ENCODE results near the gene PDE6H.
A peak's percentile ranks its signal among the peaks of the same experiment; 100 is the strongest.

PDE6H gene

GRCh38 chr12:14976658-14977057 is 3.8 kb downstream of the PDE6H start:
- no peak for DNase-seq

DNA sequence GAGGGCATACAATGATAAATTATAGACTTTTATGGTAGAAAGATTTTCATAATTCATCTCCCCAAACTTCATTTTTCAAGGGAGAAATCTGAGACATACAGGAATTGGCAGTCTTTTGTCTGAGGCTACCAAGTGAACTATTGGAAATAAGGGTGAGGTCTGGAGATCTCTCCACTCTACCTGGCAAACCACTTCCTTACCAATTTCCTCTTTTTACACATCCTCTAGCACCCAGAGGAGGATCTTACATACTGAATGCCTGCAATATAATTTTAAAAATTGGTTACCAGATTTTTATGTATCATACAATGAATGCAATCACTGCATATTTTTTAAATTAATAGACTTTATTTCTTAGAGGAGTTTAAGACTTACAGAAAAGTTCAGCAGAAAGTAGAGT is 6.6 kb downstream of the PDE6H start:
- DNase-seq: no peak

- no peak for DNase-seq
Measured at GRCh38 chr12:14981049-14981448, 8.2 kb downstream of the PDE6H start.

DNA sequence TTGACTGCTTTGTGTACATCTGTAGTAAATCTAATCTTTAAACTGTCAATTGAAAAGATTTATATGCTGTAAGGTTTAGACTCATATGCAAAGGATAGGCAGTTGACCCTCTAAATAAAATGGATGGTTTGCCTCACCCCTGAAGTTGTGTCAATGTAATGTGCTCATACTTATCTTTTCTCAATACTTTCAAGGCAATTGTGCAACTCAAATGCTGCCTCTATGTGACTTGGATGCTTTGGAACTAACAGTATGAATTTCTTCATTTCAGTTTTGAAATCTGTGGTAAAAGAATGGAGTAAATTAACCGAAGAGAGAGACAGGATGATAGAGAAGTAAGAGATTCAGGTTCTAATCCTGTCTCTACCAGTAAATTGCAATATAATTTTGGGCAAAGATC is 9.7 kb downstream of the PDE6H start:
- no peak for DNase-seq

- DNase-seq: no peak
Measured at GRCh38 chr12:14982991-14983390, 10.1 kb downstream of the PDE6H start.

DNA sequence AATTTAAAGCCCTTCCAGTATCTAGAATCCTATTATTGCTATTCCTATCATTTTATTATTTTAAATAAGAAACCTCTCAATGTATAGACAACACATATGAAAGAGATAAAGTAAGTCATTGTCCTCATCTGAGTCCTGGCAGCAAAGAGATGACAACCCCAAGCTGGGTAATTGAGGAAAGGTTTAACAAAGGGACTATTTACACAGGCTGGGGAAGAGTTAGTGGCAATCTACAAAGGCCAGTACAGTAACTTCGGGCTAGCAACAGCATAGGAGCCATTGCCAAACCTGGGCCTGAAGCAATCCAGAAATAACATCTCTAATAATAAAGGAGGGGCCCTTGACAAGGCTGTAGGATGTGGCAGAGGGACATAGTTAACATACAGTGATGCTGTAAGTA is 11.2 kb downstream of the PDE6H start:
- no peak for DNase-seq

DNA sequence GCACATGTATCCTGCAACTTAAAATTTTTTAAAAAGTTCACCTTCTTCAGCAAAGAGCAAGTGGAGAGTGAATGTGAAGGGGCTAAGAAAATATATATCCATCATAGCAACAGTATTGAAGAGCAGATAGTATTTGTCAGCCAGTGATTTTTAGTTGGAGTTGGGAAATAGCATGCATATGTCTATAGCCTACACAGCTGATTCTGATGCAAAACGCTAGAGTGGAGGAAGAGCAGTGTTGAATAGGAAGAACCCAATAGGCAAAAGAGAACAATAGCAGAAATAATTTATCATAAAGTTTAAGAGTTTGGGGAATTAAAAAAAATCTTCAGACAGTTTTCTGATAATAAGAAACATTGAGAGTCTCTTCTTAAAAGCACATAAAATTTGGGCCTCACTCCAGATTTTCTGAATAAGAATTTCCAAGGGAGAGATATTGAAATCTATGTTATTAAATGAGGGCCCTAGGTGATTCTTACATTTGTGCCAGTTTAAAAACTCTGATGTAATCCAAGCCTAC is 12.0 kb downstream of the PDE6H start:
- DNase-seq: no peak

GRCh38 chr12:14986449-14986848 is 13.6 kb downstream of the PDE6H start:
- DNase-seq: no peak

DNA sequence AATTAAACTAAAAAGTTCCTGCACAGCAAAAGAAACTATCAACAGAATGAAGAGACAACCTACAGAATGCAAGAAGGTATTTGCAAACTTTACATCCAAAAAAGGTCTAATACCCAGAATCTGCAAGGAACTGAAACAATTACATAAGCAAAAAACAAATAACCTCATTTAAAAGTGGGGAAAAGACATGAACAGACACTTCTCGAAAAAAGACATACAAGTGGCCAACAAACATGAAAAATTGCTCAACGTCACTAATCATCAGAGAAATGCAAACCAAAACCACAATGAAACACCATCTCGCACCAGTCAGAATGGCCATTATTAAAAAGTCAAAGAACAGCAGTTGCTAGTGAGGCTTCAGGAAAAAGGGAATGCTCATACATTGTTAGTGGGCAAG is 15.2 kb downstream of the PDE6H start:
- no peak for DNase-seq

DNA sequence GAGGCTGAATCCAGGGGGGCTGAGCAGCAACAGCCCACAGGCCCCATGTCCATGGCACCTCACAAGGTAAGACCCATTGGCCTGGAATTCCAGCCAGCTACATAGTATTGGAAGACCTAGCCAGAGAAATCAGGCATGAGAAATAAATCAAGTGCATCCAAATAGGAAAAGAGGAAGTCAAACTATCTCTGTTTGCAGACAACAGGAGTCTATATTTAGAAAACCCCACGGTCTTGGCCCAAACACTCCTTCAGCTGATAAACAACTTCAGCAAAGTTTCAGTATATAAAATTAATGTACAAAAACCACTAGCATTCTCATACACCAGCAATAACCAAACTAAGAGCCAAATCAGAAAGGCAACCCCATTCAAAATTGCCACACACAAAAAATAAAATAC is 16.9 kb downstream of the PDE6H start:
- DNase-seq: no peak

- DNase-seq: no peak
Measured at GRCh38 chr12:14991069-14991468, 18.2 kb downstream of the PDE6H start.

- DNase-seq: no peak
Measured at GRCh38 chr12:14992673-14993072, 19.8 kb downstream of the PDE6H start.

GRCh38 chr12:14993117-14993516 is 20.3 kb downstream of the PDE6H start:
- no peak for DNase-seq

GRCh38 chr12:14993537-14994266 is 20.9 kb downstream of the PDE6H start:
- DNase-seq: no peak

DNA sequence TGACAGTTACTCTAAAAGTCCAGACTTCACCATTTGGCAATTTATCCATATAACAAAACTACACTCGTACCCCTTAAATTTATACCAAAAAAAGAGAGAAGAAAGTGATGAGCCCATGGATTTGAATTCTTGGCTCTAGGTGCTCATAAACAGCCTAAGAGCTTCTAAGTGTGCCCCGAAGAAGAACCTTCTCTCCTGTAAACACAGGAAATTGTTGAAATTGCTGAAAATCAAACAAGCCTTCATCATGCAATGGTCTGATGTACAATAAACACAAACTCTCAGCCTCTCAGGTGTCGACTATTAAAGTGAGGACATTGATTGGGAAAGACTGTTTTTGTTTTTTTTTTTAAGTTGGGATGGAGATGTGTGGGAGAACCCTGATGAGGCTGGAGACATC is 21.8 kb downstream of the PDE6H start:
- no peak for DNase-seq

DNA sequence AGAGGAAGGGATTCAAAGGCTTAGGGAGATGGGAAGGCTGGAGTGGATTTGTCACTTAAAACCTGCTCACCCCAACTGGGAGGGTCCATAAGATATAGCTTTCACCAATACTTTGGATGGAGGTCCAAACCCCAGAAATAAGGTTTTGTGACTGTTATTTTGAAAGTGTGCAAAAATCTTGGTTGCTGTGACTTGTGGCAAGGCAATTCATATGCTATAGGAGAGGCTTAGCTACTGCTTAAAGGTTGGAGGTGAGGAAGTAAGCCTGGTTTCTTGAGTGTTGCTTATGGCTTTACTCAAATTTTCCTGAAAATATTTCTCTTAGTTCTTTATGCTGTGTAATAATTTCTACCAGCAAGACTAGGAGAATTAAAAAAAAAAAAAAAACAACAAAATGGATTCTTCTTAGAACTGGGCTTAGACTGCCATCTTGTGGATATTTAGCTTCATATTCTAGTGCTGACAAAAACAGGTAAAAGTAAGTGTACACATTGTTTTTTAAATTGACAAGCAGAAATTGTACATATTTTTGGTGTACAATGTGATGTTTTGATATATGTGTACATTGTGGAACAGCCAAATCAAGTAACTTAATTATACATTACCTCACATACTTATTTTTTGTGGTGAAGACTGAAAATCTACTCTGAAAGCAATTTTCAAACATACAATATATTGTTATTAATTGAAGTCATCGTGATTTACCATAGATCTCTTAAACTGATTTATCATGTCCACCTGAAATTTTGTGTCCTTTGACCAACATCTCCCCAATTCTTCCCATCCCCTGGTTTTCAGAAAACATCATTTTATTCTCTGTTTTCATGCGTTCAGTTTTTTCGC is 23.0 kb downstream of the PDE6H start:
- DNase-seq: peak; percentile 41

DNA sequence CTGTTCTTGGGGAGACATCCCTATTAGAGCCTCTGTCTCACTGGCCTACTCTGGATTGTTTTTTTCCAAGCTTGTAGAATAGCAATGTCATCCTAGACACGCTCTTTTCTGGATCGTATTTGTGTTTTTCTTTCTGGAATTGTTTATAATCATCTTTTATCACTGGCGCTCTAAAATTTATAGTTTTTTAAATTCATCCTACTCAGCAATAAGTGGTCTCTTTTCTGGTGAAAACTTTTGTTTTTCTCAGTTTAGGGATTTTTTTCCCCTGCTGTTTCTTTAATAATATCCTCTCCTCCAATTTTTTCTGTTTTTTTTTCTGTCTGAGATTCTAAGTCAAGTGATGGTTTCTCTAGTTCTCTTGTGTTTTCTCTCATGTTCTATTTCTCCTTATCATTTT is 25.2 kb downstream of the PDE6H start:
- DNase-seq: no peak

DNA sequence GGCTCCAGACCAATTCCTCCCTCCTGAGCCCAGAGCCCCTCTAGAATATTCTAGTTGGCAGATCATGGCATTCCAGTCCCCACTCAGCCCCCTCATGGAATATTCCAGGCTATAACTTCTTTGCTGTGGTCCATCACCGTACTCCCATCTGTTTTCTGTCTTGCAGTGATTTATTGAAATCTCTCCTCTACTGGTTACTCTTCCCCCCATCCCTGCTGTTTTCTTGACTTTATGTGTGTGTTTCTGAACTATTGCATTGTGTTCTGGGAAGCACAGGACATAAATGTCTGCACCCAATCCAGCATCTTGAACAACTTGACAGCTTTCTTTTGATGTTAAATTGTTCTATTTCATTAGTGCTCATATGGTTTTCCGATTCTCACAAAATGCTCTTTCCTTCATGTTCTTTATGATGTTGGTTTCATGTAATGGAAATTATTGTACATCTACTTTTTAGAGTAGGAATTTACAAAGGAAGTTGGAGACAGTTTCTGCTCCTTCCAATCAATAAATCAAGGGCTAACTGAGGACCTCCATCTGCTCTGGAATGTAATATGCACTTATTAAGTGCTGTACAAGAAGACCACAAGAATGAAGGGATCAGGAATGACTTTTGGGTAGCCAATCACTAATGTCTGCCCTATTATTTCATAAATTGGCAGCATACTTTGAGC is 26.3 kb downstream of the PDE6H start:
- DNase-seq: no peak

GRCh38 chr12:14999695-15000365 is 27.0 kb downstream of the PDE6H start:
- no peak for DNase-seq

DNA sequence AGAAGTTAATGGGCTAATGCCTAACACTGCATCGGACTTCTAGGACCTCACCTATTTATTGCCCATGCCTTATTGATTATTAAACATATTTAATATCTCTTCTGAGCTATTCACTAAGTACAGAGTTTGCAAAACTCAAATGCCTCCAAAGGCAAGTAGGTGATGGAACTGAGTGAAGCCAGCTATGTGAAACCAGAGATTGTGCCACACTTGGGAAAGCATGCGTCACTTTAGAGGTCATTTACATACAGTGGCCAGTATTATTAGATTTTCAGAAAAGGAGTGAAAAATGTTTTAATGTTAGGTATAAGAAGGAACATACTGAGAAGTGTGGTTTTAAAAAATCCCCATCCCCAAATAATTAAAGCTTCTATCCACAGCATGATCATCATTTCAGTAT is 27.7 kb downstream of the PDE6H start:
- no peak for DNase-seq

DNA sequence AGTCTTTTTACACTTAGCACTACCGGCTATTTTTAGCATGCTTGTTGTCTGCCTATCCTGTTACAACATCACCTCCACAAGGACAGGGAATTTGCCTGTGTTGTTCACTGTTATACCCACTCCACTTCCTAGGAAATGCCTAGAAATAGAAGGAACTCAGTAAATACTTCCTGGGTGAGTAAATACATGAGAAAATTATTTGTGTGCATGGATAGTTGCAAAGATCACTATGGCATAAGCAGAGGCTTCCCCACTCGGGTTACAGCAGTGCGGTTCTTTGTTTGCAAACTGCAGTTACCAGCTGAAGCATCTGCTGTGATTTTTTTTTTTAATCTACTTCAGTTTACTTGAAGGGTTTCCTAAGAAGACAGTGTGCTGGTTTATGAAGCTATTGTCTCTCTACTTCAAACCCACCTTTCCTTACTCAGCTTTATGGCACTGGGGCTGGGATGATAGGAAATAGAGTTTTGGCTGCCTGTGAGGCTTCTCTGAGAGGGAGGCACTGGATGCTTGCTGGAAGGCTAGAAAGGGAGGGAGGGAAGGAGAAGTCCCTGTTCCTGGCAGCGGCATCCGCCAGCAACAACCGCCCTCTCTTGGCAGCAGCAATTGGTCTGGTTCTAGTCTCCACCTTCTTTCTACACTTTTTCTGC is 29.0 kb downstream of the PDE6H start:
- DNase-seq: peak; percentile 61

- DNase-seq: no peak
Measured at GRCh38 chr12:15004421-15004820, 31.6 kb downstream of the PDE6H start.

DNA sequence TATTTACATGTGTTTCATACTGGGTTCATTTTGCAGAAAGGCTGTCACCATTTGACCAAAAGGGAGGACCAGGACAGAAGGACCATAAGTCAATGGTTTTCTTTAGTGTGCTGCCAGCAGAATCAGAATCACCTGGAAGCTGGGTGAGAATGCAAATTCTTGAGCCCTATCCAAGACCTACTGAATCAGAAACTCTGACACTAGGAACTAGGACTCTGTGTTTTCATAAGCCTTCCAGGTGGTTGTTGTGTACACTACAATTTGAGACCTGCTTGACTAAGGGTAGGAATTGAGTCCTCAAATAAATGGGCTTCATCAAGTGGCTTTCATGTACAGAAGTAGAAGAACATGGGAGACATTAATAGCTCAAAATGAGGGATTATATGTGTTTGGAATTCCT is 32.2 kb downstream of the PDE6H start:
- DNase-seq: no peak

Data from retina (tissue), 1 donor.